K562 (cell line): ENCODE measurements around the gene SLX9. TPM values are rescaled to one million over a fixed set of nuclear protein-coding genes. Genes with fewer than 3 reads are reported as not detected.

Experiments
- ATAC-seq: fragments of 200-7000 bp; cut with Tn5 transposase; 3 replicates; pipeline ENCODE4 v1.9.1; 2020; ENCODE audit warnings: moderate library complexity
- Bru-seq: library from RNA; stranded (reverse); fragments of 400-500 nt; gene quantifications from one replicate; lab custom pipeline; 2021; lab: Mats Ljungman, UMichigan
- BruChase-seq, 2 experiments: library from RNA; stranded (reverse); fragments of 400-500 nt; gene quantifications; one replicate each; lab custom pipeline; 2021; lab: Mats Ljungman, UMichigan
- BruUV-seq: library from RNA; stranded (reverse); fragments of 400-500 nt; replicated peaks from 2 replicates; lab custom pipeline; 2021; lab: Mats Ljungman, UMichigan
- CTCF ChIA-PET: fragments of 300-600 bp; formaldehyde crosslinking; extraction: SDS; loops from one replicate; lab custom pipeline; 2021; ENCODE audit warnings: low intra/inter-chr PET ratio; lab: Yijun Ruan, JAX
- POLR2A ChIA-PET: fragments of 300-600, 350-650 bp; sonication (Branson Sonifier 250); formaldehyde crosslinking; extraction: SDS; loops from one replicate; lab custom pipeline; 2021; ENCODE audit warnings: antibody characterized with exemption, inconsistent platforms; lab: Yijun Ruan, JAX
- DNase-seq, 4 experiments: peaks; one replicate each; pipeline versions ENCODE4 v3.0.0 to v3.0.0-alpha.2; 2011 to 2018; ENCODE audit warnings: low spot score in 3 of 4, mixed read lengths in 3 of 4; ENCODE audit errors: extremely low read depth in 1 of 4
- FAIRE-seq: peaks from 2 replicates; lab custom pipeline; 2011; peaks lifted over from hg19 to GRCh38; lab: Jason Lieb, UNC
- H2AFZ ChIP-seq: 2 replicates; pipeline ENCODE4 v1.6.0; 2011; ENCODE audit warnings: low read depth, low read length, control low read depth, inconsistent platforms
- H3K27ac ChIP-seq: fragments of 200-600 bp; 3 replicates; pipeline ENCODE4 v1.8.0; 2011; ENCODE audit warnings: low read depth, mild to moderate bottlenecking, control low read depth, inconsistent platforms, low read length, moderate library complexity, mixed read lengths; ENCODE audit errors: extremely low read depth
- H3K27me3 ChIP-seq, 2 experiments: fragments of 300-600 bp in 1 of 2; 2 replicates in 1 of 2; 3 replicates in 1 of 2; pipeline versions ENCODE4 v1.6.0 to v1.8.0; 2011; ENCODE audit warnings: inconsistent platforms in 2 of 2, low read length in 2 of 2, mild to moderate bottlenecking in 1 of 2, mixed read lengths in 1 of 2, moderate library complexity in 1 of 2; ENCODE audit not compliant: control insufficient read depth in 2 of 2, insufficient read depth in 2 of 2
- H3K36me3 ChIP-seq: fragments of 300-600 bp; 3 replicates; pipeline ENCODE4 v1.8.0; 2011; ENCODE audit warnings: mild to moderate bottlenecking, low read length, inconsistent platforms; ENCODE audit not compliant: control insufficient read depth, insufficient read depth
- H3K4me1 ChIP-seq, 2 experiments: fragments of 200-600 bp in 1 of 2; replicated peaks in 1 of 2; 2 replicates in 1 of 2; 3 replicates in 1 of 2; pipeline versions ENCODE4 v1.5.1 to v1.8.0; 2011; ENCODE audit warnings: inconsistent platforms in 2 of 2, low read length in 2 of 2, mild to moderate bottlenecking in 1 of 2, mixed read lengths in 1 of 2, moderate library complexity in 1 of 2; ENCODE audit not compliant: control insufficient read depth in 2 of 2, insufficient read depth in 2 of 2
- H3K4me2 ChIP-seq: 2 replicates; pipeline ENCODE4 v1.6.1; 2011; ENCODE audit warnings: low read length, control low read depth, inconsistent platforms, mixed read lengths; ENCODE audit not compliant: insufficient read depth
- H3K4me3 ChIP-seq: fragments of 200-600 bp; sonication (generic), shearing (Covaris generic); 2 replicates; pipeline ENCODE4 v1.5.1; 2016; ENCODE audit warnings: control low read depth, inconsistent platforms
- H3K79me2 ChIP-seq: fragments of 200-600 bp; 3 replicates; pipeline ENCODE4 v1.8.0; 2011; ENCODE audit warnings: low read length, inconsistent platforms; ENCODE audit not compliant: control insufficient read depth, insufficient read depth
- H3K9ac ChIP-seq, 2 experiments: 2 replicates each; pipeline versions ENCODE4 v1.6.0 to v1.6.1; 2011; ENCODE audit warnings: low read depth in 2 of 2, low read length in 2 of 2, control low read depth in 1 of 2, inconsistent platforms in 1 of 2, mild to moderate bottlenecking in 1 of 2, mixed read lengths in 1 of 2; ENCODE audit not compliant: insufficient read depth in 1 of 2
- H3K9me1 ChIP-seq: one replicate; pipeline ENCODE4 v1.6.0; 2011; ENCODE audit warnings: inconsistent platforms, mild to moderate bottlenecking, low read length, moderate library complexity; ENCODE audit not compliant: control insufficient read depth, insufficient read depth
- H3K9me3 ChIP-seq: replicated peaks from 2 replicates; pipeline ENCODE4 v1.5.1; 2011; ENCODE audit warnings: low read depth, low read length, inconsistent platforms; ENCODE audit not compliant: control insufficient read depth, insufficient read depth
- H4K20me1 ChIP-seq: replicated peaks from 2 replicates; pipeline ENCODE4 v1.6.1; 2011; ENCODE audit warnings: low read length, inconsistent platforms, mixed read lengths; ENCODE audit not compliant: control insufficient read depth, insufficient read depth
- EZH2 ChIP-seq: IDR thresholded peaks from 2 replicates; pipeline ENCODE4 v1.6.1; 2012; ENCODE audit warnings: low read depth, mild to moderate bottlenecking, inconsistent platforms, low read length, borderline replicate concordance
- KDM1A ChIP-seq, 2 experiments: fragments of 450-650 bp; IDR thresholded peaks; 2 replicates each; pipeline ENCODE4 v1.6.1; 2016; ENCODE audit warnings: mild to moderate bottlenecking in 2 of 2
- MTA2 ChIP-seq: fragments of 450-650 bp; IDR thresholded peaks from 2 replicates; pipeline ENCODE4 v1.6.1; 2016; ENCODE audit warnings: low read depth
- ZNF277 ChIP-seq: fragments of 250-450 bp; sonication (Bioruptor Pico); IDR thresholded peaks from 2 replicates; pipeline ENCODE4 v1.8.0; 2022; ENCODE audit warnings: inconsistent platforms, mild to moderate bottlenecking, moderate library complexity, borderline replicate concordance
- WGBS: fragments of 100-300 bp; shearing (Covaris generic); methylation state at CpG from one replicate; pipeline ENCODE4 v1.1.6; 2016; ENCODE audit warnings: low coverage, mixed read lengths; ENCODE audit not compliant: insufficient coverage; ENCODE audit errors: missing lambda C conversion rate; 5-methylcytosine and 5-hydroxymethylcytosine counted together
- in situ Hi-C: fragments of 300-500 bp; cut with MboI; formaldehyde crosslinking; loops from 4 replicates; pipeline ENCODE4 v1.15.0; 2018; ENCODE audit warnings: inconsistent platforms, mixed read lengths
- intact Hi-C: fragments of 100-400 bp; cut with micrococcal nuclease; formaldehyde crosslinking; loops from 2 replicates; pipeline ENCODE4 v1.14.2; 2022
- long read RNA-seq, 3 experiments: library from polyadenylated mRNA in 2 of 3; library from RNA in 1 of 3; unstranded in 2 of 3; stranded (forward) in 1 of 3; transcript quantifications; one replicate each; pipeline ENCODE4 v2.0.0, GENCODE V29; 2019 to 2022
- polyA minus RNA-seq, 3 experiments: library from RNA; depleted of rRNA, polyadenylated mRNA; stranded (reverse); fragments of >200 nt; gene quantifications; 2 replicates each; pipeline ENCODE4 v1.2.3, GENCODE V29; 2011
- polyA plus RNA-seq, 8 experiments: library from polyadenylated mRNA; depleted of rRNA in 4 of 8; stranded (reverse) in 5 of 8; unstranded in 3 of 8; fragments of >200 nt; fragmentation: Nextera tagmentation in 2 of 8; fragmentation: Illumina TruSeq in 1 of 8; extraction: Ambion mirVana in 2 of 8; extraction: Trizol in 1 of 8; gene quantifications; 2 replicates each; pipeline versions ENCODE4 v1.2.1 to v1.2.3, GENCODE V29; 2011 to 2014; ENCODE audit warnings: inconsistent platforms in 1 of 8, missing spikeins in 1 of 8
- total RNA-seq, 7 experiments: library from RNA; depleted of rRNA in 6 of 7; stranded (reverse); fragments of >200 nt in 6 of 7; fragmentation: Illumina TruSeq in 2 of 7; extraction: Trizol in 2 of 7; gene quantifications; 2 replicates each; pipeline versions ENCODE4 v1.2.1 to v1.2.3, GENCODE V29; 2011 to 2021; ENCODE audit warnings: low replicate concordance in 1 of 7
- TF ChIP-seq, protein P1 (sequence below): fragments of 450-650 bp; IDR thresholded peaks from 2 replicates; pipeline ENCODE4 v1.6.1; 2017; ENCODE audit warnings: antibody characterized with exemption, mild to moderate bottlenecking
- TF ChIP-seq, protein P2 (sequence below): fragments of 250-450 bp; sonication (Bioruptor Pico); IDR thresholded peaks from 2 replicates; pipeline ENCODE4 v1.5.0; 2021; ENCODE audit warnings: mild to moderate bottlenecking, borderline replicate concordance

The SLX9 gene
- 18.9 and 29.0 TPM in 2 replicates for total RNA-seq (2011; cell fraction: chromatin; rRNA removed; ENCODE audit: low replicate concordance)
- 22.8 and 25.7 TPM in 2 replicates for total RNA-seq (2011; cell fraction: nucleolus; rRNA removed)
- 14.8 and 16.0 TPM in 2 replicates for total RNA-seq (2011; cell fraction: nucleoplasm; rRNA removed)
- total RNA-seq (2014; rRNA removed) = 65.2 and 66.8 TPM in 2 replicates
- total RNA-seq (2014; rRNA removed; fragmentation: Illumina TruSeq; extraction: Trizol) = 11.2 and 14.8 TPM in 2 replicates
- 18.5 and 20.3 TPM in 2 replicates for total RNA-seq (2015; rRNA removed; fragmentation: Illumina TruSeq; extraction: Trizol)
- total RNA-seq (2021) = 71.2 and 75.5 TPM in 2 replicates
- polyA plus RNA-seq (2011; rRNA removed) = 13.5 and 16.5 TPM in 2 replicates
- polyA plus RNA-seq (2011; cell fraction: cytosol; rRNA removed) = 14.3 and 38.6 TPM in 2 replicates
- 10.2 and 19.3 TPM in 2 replicates for polyA plus RNA-seq (2011; cell fraction: nucleus; rRNA removed)
- 34.2 and 36.9 TPM in 2 replicates for polyA plus RNA-seq (2012)
- polyA plus RNA-seq (2014; fragmentation: Illumina TruSeq; extraction: Trizol) = 8.2 and 18.9 TPM in 2 replicates
- 1 to 10 TPM; 1.2 to 1.8 TPM for polyA plus RNA-seq (2014; fragmentation: Nextera tagmentation; extraction: Ambion mirVana)
- 54.4 and 60.2 TPM in 2 replicates for polyA plus RNA-seq (2014; rRNA removed)
- polyA minus RNA-seq (2011; rRNA and poly(A)+ RNA removed) = 16.0 and 22.8 TPM in 2 replicates
- polyA minus RNA-seq (2011; cell fraction: cytosol; rRNA and poly(A)+ RNA removed) = 25.3 and 31.3 TPM in 2 replicates
- 3.8 and 5.3 TPM in 2 replicates for polyA minus RNA-seq (2011; cell fraction: nucleus; rRNA and poly(A)+ RNA removed)
- percentile 85 among the genes with signal in this experiment for Bru-seq, nascent RNA
- BruChase-seq, experiment 1, labeled RNA remaining after a 2-hour chase = percentile 81 among the genes with signal in this experiment
- BruChase-seq, experiment 2, labeled RNA remaining after a 6-hour chase = percentile 80 among the genes with signal in this experiment
- long read RNA-seq, experiment 1, transcript FAM207A-201 (6 exons, 927 nt) = major isoform, 12 of 58 reads
- long read RNA-seq, experiment 1, transcript FAM207A-202 (6 exons, 880 nt) = minor isoform, 7 of 58 reads
- long read RNA-seq, experiment 1, partial matches to known transcripts = 27 of 58 reads
- long read RNA-seq, experiment 1, other reads (novel, unspliced or antisense) = 12 of 58 reads
- long read RNA-seq, experiment 2, transcript FAM207A-201 (6 exons, 927 nt) = major isoform, 22 of 86 reads
- long read RNA-seq, experiment 2, transcript FAM207A-202 (6 exons, 880 nt) = minor isoform, 18 of 86 reads
- long read RNA-seq, experiment 2, partial matches to known transcripts = 16 of 86 reads
- long read RNA-seq, experiment 2, other reads (novel, unspliced or antisense) = 29 of 86 reads
- long read RNA-seq, experiment 3, transcript FAM207A-201 (6 exons, 927 nt) = major isoform, 19 of 43 reads
- long read RNA-seq, experiment 3, transcript FAM207A-202 (6 exons, 880 nt) = minor isoform, 7 of 43 reads
- long read RNA-seq, experiment 3, partial matches to known transcripts = 6 of 43 reads
- long read RNA-seq, experiment 3, other reads (novel, unspliced or antisense) = 11 of 43 reads

DNA sequence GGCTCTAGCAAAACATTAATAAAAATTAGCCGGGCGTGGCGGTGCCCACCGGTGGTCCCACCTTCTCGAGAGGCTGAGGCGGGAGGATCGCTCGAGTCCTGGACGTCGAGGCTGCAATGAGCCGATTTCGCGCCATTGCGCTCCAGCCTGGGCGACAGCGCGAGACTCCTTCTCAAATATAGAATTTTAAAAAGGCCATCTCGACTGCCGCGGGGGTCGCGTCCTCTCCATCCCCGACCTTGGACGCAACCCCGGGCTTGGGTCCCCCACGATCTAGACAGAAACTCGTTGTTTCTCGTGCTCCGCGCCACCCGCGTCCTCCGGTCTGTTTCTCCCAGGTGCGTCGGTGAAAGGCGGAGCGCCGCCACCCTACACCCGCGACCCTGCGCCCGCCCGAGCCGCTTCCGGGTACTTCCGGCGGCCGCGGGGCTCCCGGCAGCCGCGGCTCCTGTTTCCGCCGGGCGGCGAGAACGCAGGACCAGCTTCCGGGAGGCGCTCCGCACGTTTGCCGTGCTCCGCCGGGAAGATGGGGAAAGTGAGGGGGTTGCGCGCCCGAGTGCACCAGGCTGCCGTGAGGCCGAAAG, at the start of gene SLX9:
TSS of gene SLX9 (plus strand) at position 498 of the 584 bp plus-strand sequence. CDS start at position 527, 29 bp downstream.
- Histone ChIP-seq H3K4me1 (peaks cover 16 to 33% of the 10 kb centered on the region in 2 experiments; a peak in 4 of 5 replicates), H2AFZ (peak within 1 kb of the TSS; percentile 98), H3K36me3 (peaks cover 34% of the 10 kb centered on the region; the same call in 2 of the 3 replicates), H3K27ac (peak within 1 kb of the TSS; percentile 83), H4K20me1 (peaks cover 20% of the 10 kb centered on the region; the same call in 1 of the 2 replicates), H3K79me2 (peaks cover 58% of the 10 kb centered on the region), H3K4me3 (peak within 1 kb of the TSS; percentile 84), H3K9ac (peak within 1 kb of the TSS; percentile 88 to 97), H3K9me1 (peaks cover 3% of the 10 kb centered on the region), H3K9me3 (no peaks in the 10 kb centered on the region), H3K27me3 (no peaks in the 10 kb centered on the region), H3K4me2 (peak within 1 kb of the TSS; percentile 84)
- ATAC-seq (peak; percentile 96), DNase-seq (peak; percentile 93 to 97 (median 96)), FAIRE-seq (no peak)
- BruUV-seq = no TSS peak
- POLR2A ChIA-PET = interaction anchor here (0.6 to 1.0 kb wide), 6 partner anchors 10 to 163 kb away, joined by 3 to 7 read pairs (median 4); no protein-coding TSS in a partner anchor
- in situ Hi-C loops (loop anchor here (10.0 kb wide), 1 partner anchor 435 kb away; no protein-coding TSS in a partner anchor), intact Hi-C loops (no loop called here)
- WGBS = 0% methylated on average over 63 of the region's 69 CpGs
- CTCF ChIA-PET = interaction anchor here (0.7 kb wide), 1 partner anchor 663 kb away, joined by 8 read pairs; no protein-coding TSS in a partner anchor
- no peak for TF ChIP-seq ZNF277
- TF ChIP-seq, protein P1, sequence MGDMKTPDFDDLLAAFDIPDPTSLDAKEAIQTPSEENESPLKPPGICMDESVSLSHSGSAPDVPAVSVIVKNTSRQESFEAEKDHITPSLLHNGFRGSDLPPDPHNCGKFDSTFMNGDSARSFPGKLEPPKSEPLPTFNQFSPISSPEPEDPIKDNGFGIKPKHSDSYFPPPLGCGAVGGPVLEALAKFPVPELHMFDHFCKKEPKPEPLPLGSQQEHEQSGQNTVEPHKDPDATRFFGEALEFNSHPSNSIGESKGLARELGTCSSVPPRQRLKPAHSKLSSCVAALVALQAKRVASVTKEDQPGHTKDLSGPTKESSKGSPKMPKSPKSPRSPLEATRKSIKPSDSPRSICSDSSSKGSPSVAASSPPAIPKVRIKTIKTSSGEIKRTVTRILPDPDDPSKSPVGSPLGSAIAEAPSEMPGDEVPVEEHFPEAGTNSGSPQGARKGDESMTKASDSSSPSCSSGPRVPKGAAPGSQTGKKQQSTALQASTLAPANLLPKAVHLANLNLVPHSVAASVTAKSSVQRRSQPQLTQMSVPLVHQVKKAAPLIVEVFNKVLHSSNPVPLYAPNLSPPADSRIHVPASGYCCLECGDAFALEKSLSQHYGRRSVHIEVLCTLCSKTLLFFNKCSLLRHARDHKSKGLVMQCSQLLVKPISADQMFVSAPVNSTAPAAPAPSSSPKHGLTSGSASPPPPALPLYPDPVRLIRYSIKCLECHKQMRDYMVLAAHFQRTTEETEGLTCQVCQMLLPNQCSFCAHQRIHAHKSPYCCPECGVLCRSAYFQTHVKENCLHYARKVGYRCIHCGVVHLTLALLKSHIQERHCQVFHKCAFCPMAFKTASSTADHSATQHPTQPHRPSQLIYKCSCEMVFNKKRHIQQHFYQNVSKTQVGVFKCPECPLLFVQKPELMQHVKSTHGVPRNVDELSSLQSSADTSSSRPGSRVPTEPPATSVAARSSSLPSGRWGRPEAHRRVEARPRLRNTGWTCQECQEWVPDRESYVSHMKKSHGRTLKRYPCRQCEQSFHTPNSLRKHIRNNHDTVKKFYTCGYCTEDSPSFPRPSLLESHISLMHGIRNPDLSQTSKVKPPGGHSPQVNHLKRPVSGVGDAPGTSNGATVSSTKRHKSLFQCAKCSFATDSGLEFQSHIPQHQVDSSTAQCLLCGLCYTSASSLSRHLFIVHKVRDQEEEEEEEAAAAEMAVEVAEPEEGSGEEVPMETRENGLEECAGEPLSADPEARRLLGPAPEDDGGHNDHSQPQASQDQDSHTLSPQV = no peak; the same call in 1 of the 2 replicates
- TF ChIP-seq, protein P2, sequence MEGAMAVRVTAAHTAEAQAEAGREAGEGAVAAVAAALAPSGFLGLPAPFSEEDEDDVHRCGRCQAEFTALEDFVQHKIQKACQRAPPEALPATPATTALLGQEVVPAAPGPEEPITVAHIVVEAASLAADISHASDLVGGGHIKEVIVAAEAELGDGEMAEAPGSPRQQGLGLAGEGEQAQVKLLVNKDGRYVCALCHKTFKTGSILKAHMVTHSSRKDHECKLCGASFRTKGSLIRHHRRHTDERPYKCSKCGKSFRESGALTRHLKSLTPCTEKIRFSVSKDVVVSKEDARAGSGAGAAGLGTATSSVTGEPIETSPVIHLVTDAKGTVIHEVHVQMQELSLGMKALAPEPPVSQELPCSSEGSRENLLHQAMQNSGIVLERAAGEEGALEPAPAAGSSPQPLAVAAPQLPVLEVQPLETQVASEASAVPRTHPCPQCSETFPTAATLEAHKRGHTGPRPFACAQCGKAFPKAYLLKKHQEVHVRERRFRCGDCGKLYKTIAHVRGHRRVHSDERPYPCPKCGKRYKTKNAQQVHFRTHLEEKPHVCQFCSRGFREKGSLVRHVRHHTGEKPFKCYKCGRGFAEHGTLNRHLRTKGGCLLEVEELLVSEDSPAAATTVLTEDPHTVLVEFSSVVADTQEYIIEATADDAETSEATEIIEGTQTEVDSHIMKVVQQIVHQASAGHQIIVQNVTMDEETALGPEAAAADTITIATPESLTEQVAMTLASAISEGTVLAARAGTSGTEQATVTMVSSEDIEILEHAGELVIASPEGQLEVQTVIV (CRISPR knock-in tag) = no peak
- no peak for TF ChIP-seq KDM1A (IDR thresholded peaks at IDR 0.05)
- no peak for TF ChIP-seq EZH2
- no peak for TF ChIP-seq MTA2
